ENCODE results near the gene LINC01488. TPM values are rescaled to one million over a fixed set of nuclear protein-coding genes. Genes with fewer than 3 reads are reported as not detected.

The LINC01488 gene
- total and polyA plus RNA-seq, 9 of the 15 experiments (the other 6 are each of a cell fraction or from before 2014, with no cell fraction given): not detected

DNA sequence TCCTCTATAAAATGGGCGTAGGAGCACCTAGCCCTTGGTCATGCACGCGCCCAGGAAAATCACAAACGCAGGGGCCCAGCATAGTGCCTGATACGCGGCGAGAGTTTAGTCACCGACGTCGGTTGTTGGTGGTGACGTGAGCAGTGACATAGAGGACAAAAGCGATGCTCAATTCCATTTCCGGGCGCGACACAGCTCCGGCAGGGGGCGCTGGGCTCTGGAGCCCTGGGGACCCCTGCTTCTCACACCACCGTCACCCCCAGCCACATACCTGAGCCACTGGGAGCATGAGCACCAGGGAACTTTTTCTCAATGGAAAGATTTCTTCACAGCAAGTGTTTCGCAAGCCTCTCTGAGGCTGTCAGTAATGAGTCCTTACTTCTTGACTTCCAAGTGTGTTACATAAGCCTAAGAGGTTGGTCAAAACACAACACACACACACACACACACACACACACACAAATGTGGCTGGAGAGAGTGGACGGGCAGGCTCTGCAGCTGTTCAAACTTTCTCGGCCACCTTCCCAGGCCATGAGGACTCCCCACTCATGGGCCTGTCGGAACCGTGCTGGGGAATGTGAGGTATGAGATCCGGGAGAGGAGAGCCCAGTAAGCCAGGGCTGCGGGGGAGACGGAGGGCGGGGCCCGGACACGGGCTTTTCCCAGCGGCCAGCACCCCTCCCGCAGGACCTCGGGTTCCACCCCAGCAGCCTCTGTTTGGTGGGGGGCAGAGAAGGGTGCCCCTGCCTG is 36.9 kb upstream of the LINC01488 start (continued):
- TF ChIP-seq IRF2 (CRISPR knock-in tag; IDR thresholded peaks at IDR 0.05): no peak
- no peak for TF ChIP-seq MED1 (CRISPR knock-in tag; IDR thresholded peaks at IDR 0.05; ENCODE audit: borderline replicate concordance)
- TF ChIP-seq, protein P1, sequence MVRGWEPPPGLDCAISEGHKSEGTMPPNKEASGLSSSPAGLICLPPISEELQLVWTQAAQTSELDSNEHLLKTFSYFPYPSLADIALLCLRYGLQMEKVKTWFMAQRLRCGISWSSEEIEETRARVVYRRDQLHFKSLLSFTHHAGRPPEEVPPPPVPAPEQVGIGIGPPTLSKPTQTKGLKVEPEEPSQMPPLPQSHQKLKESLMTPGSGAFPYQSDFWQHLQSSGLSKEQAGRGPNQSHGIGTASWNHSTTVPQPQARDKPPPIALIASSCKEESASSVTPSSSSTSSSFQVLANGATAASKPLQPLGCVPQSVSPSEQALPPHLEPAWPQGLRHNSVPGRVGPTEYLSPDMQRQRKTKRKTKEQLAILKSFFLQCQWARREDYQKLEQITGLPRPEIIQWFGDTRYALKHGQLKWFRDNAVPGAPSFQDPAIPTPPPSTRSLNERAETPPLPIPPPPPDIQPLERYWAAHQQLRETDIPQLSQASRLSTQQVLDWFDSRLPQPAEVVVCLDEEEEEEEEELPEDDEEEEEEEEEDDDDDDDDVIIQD (CRISPR knock-in tag; IDR thresholded peaks at IDR 0.05): no peak
- TF ChIP-seq SRSF1 (IDR thresholded peaks at IDR 0.05; ENCODE audit: low read depth, low read length): no peak
- TF ChIP-seq THRAP3 (IDR thresholded peaks at IDR 0.05; ENCODE audit: borderline replicate concordance): no peak
- no peak for TF ChIP-seq ZNF780A (CRISPR knock-in tag; IDR thresholded peaks at IDR 0.05)
- TF ChIP-seq BRF1 (IDR thresholded peaks at IDR 0.05; ENCODE audit: borderline replicate concordance, extremely low read depth, insufficient read length): no peak
- TF ChIP-seq ARNT (IDR thresholded peaks at IDR 0.05): peak; percentile 49 to 60; a peak in 1 of 4 replicates
- TF ChIP-seq ZKSCAN1 (IDR thresholded peaks at IDR 0.05; ENCODE audit: low read depth, low read length): no peak
- TF ChIP-seq, protein P2, sequence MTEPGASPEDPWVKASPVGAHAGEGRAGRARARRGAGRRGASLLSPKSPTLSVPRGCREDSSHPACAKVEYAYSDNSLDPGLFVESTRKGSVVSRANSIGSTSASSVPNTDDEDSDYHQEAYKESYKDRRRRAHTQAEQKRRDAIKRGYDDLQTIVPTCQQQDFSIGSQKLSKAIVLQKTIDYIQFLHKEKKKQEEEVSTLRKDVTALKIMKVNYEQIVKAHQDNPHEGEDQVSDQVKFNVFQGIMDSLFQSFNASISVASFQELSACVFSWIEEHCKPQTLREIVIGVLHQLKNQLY (CRISPR knock-in tag; conservative IDR thresholded peaks at IDR 0.05): no peak
- TF ChIP-seq, protein P3, sequence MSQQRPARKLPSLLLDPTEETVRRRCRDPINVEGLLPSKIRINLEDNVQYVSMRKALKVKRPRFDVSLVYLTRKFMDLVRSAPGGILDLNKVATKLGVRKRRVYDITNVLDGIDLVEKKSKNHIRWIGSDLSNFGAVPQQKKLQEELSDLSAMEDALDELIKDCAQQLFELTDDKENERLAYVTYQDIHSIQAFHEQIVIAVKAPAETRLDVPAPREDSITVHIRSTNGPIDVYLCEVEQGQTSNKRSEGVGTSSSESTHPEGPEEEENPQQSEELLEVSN (IDR thresholded peaks at IDR 0.05; ENCODE audit: borderline replicate concordance in 1 of 2, extremely low read depth in 1 of 2, insufficient read depth in 1 of 2, insufficient read length in 1 of 2, low read depth in 1 of 2, low read length in 1 of 2, poor library complexity in 1 of 2, severe bottlenecking in 1 of 2): peak; percentile 34 to 35
- no peak for TF ChIP-seq ZNF77 (CRISPR knock-in tag; IDR thresholded peaks at IDR 0.05)
- TF ChIP-seq CCNT2 (IDR thresholded peaks at IDR 0.05; ENCODE audit: borderline replicate concordance, extremely low read depth, insufficient read length, low read depth, low read length): no peak
- TF ChIP-seq SNRNP70 (optimal IDR thresholded peaks at IDR 0.05; ENCODE audit: low read depth, low read length): no peak
- no peak for TF ChIP-seq HINFP (tag; conservative IDR thresholded peaks at IDR 0.05; ENCODE audit: low read depth)
- no peak for TF ChIP-seq ZFP91 (CRISPR knock-in tag; IDR thresholded peaks at IDR 0.05)
- TF ChIP-seq PTBP1 (IDR thresholded peaks at IDR 0.05; ENCODE audit: low read depth, low read length): no peak
- no peak for TF ChIP-seq SAFB2 (IDR thresholded peaks at IDR 0.05; ENCODE audit: borderline replicate concordance, low read depth, low read length, severe bottlenecking)
- TF ChIP-seq ZBTB8A (IDR thresholded peaks at IDR 0.05; ENCODE audit: partially characterized antibody): no peak
- no peak for TF ChIP-seq ZNF561 (CRISPR knock-in tag; conservative IDR thresholded peaks at IDR 0.05)
- TF ChIP-seq ZNF41 (CRISPR knock-in tag; conservative IDR thresholded peaks at IDR 0.05): no peak; the same call in 1 of the 2 replicates

Measured in K562 (cell line).